NK-92 (cell line): ENCODE results near the gene PHOSPHO1.
"Not testable (repeated sequence)": the region's sequence is repeated elsewhere in the genome, so short reads cannot be mapped to it uniquely, and the experiment has no call there.

Source experiments
- DNase-seq: peaks from one replicate; lab custom pipeline; 2025; ENCODE audit not compliant: unreplicated experiment; lab: John Stamatoyannopoulos, UW

Gene PHOSPHO1

GRCh38 chr17:49230636-49231562 lies at the start of gene PHOSPHO1:
PHOSPHO1 (minus strand) TSS chr17:49230787; CDS start chr17:49226691, 4,096 bp downstream.
- DNase-seq = no peak

GRCh38 chr17:49280061-49280460 lies 49.5 kb upstream of the PHOSPHO1 start:
- no peak for DNase-seq

- not testable (repeated sequence) for DNase-seq
Measured at GRCh38 chr17:49279263-49280015, 48.9 kb upstream of the PHOSPHO1 start.

GRCh38 chr17:49278076-49278475 lies 47.5 kb upstream of the PHOSPHO1 start:
- no peak for DNase-seq

- DNase-seq = no peak
Measured at GRCh38 chr17:49277638-49278037, 47.1 kb upstream of the PHOSPHO1 start.

- not testable (repeated sequence) for DNase-seq
Measured at GRCh38 chr17:49275981-49276380, 45.4 kb upstream of the PHOSPHO1 start.

- no peak for DNase-seq
Measured at GRCh38 chr17:49269356-49269755, 38.8 kb upstream of the PHOSPHO1 start.

- no peak for DNase-seq
Measured at GRCh38 chr17:49267912-49268311, 37.3 kb upstream of the PHOSPHO1 start.

- DNase-seq = no peak
Measured at GRCh38 chr17:49266233-49266632, 35.6 kb upstream of the PHOSPHO1 start.

- DNase-seq = not testable (repeated sequence)
Measured at GRCh38 chr17:49261540-49261939, 31.0 kb upstream of the PHOSPHO1 start.

GRCh38 chr17:49260817-49261291 lies 30.3 kb upstream of the PHOSPHO1 start:
- no peak for DNase-seq

GRCh38 chr17:49260011-49260816 lies 29.6 kb upstream of the PHOSPHO1 start:
- no peak for DNase-seq

- no peak for DNase-seq
Measured at GRCh38 chr17:49259663-49260010, 29.1 kb upstream of the PHOSPHO1 start.

GRCh38 chr17:49258394-49258793 lies 27.8 kb upstream of the PHOSPHO1 start:
- DNase-seq = no peak

- no peak for DNase-seq
Measured at GRCh38 chr17:49255125-49255524, 24.5 kb upstream of the PHOSPHO1 start.

GRCh38 chr17:49254066-49254465 lies 23.5 kb upstream of the PHOSPHO1 start:
- no peak for DNase-seq

GRCh38 chr17:49252148-49252695 lies 21.6 kb upstream of the PHOSPHO1 start:
- no peak for DNase-seq

GRCh38 chr17:49249890-49250522 lies 19.4 kb upstream of the PHOSPHO1 start:
- no peak for DNase-seq

- no peak for DNase-seq
Measured at GRCh38 chr17:49249292-49249794, 18.8 kb upstream of the PHOSPHO1 start.

- DNase-seq = no peak
Measured at GRCh38 chr17:49247944-49248343, 17.4 kb upstream of the PHOSPHO1 start.
